ENCODE data around the gene ZNF324. TPM values are rescaled to one million over a fixed set of nuclear protein-coding genes. Genes with fewer than 3 reads are reported as not detected.
A peak's percentile ranks its signal among the peaks of the same experiment; 100 is the strongest.

Gene ZNF324
- total and polyA plus RNA-seq, 10 donors: 1.5 to 19.8 (median 12.7) TPM

- H3K36me3 ChIP-seq: peaks cover 3 to 29% (median 17%) of the 10 kb centered on the region in 6 donors
- H3K9me3 ChIP-seq: no peaks in the 10 kb centered on the region
- TF ChIP-seq POLR2A (IDR thresholded peaks at IDR 0.05): no peak
- no peak for TF ChIP-seq POLR2AphosphoS5 (IDR thresholded peaks at IDR 0.05)
- TF ChIP-seq, protein P1, sequence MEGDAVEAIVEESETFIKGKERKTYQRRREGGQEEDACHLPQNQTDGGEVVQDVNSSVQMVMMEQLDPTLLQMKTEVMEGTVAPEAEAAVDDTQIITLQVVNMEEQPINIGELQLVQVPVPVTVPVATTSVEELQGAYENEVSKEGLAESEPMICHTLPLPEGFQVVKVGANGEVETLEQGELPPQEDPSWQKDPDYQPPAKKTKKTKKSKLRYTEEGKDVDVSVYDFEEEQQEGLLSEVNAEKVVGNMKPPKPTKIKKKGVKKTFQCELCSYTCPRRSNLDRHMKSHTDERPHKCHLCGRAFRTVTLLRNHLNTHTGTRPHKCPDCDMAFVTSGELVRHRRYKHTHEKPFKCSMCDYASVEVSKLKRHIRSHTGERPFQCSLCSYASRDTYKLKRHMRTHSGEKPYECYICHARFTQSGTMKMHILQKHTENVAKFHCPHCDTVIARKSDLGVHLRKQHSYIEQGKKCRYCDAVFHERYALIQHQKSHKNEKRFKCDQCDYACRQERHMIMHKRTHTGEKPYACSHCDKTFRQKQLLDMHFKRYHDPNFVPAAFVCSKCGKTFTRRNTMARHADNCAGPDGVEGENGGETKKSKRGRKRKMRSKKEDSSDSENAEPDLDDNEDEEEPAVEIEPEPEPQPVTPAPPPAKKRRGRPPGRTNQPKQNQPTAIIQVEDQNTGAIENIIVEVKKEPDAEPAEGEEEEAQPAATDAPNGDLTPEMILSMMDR (IDR thresholded peaks at IDR 0.05 in 8 of 11, conservative IDR thresholded peaks at IDR 0.05 in 3 of 11): no peak
- no peak overlapping the region for H3K4me3 ChIP-seq
- H3K4me1 ChIP-seq: peaks cover 25 to 74% (median 61%) of the 10 kb centered on the region in 6 donors
- H3K27ac ChIP-seq: no peak overlapping the region
- no peak for DNase-seq
- no peaks in the 10 kb centered on the region for H3K27me3 ChIP-seq (replicated peaks in 1 of 7)
- WGBS, 5 donors: 89 to 94% (median 92%) methylated on average over 15 to 25 of the region's 25 CpGs
- intact Hi-C loops (cut with DNase I; ENCODE audit: low total_unique reads): no loop called here
Observed at GRCh38 chr19:58516246-58516836, 49.5 kb downstream of the ZNF324 start.

DNA sequence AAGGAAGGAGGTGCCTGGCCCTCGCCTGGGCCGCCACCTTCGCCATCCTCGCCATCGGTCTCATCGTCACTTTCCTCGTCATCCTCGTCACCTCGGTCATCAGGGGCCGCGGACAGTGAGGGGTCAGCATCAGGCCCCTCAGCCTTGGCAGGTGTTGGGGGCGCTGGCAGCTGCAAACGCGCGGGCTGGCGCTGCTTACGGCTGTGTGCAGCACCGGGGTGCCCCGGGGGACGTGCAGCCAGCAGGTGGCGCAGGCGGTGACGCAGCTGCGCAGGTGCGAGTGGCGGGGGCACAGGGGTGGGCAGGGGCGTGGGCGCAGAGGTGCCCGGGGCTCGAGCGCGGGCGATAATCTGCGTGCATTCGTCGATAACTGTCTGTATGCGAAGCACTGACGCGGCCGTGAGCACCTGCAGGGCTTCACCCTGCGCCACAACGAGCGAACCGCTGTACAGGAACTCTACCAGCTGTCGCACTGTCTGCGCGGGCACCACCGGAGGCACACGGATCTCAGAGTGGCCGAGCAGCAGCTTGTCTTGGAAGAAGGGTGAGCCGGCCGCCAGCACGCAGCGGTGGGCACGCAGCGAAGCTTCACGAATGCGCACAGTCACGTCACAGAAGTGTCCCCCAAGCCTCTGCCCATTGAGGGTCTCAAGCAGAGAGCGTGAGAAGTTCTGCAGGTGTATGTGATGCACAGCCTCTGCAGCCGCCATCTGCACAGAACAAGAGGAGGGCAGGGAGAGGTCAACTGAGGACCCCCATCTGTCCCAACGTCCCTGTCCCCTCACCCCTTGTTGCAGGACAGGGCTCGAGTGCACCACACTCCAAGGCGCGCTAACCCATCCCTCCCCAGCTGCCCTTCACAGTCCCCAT, 50.3 kb downstream of the ZNF324 start:
- H3K27me3 ChIP-seq (replicated peaks in 1 of 7): no peaks in the 10 kb centered on the region
- no peak for DNase-seq
- peak overlapping the region in 1 of 8 donors; percentile 85 for H3K4me3 ChIP-seq
- TF ChIP-seq POLR2AphosphoS5 (IDR thresholded peaks at IDR 0.05) (peak in 1 of 3 donors; percentile 36), POLR2A (IDR thresholded peaks at IDR 0.05) (no peak)
- peak overlapping the region in 1 of 8 donors; percentile 98 for H3K27ac ChIP-seq
- WGBS, 5 donors: 92 to 95% (median 95%) methylated on average over 58 to 65 of the region's 65 CpGs
- no peaks in the 10 kb centered on the region for H3K9me3 ChIP-seq
- H3K36me3 ChIP-seq: peaks cover 3 to 29% (median 17%) of the 10 kb centered on the region in 6 donors
- H3K4me1 ChIP-seq: peaks cover 25 to 74% (median 61%) of the 10 kb centered on the region in 6 donors
- intact Hi-C loops (cut with DNase I; ENCODE audit: low total_unique reads): no loop called here

GRCh38 chr19:58518256-58519086, 51.6 kb downstream of the ZNF324 start:
- WGBS, 5 donors: 8 to 12% (median 10%) methylated on average over 21 to 22 of the region's 22 CpGs
- Histone ChIP-seq H3K4me1 (peaks cover 25 to 71% (median 58%) of the 10 kb centered on the region in 6 donors), H3K27ac (peak overlapping the region; percentile 81 to 98 (median 96)), H3K9me3 (no peaks in the 10 kb centered on the region), H3K27me3 (replicated peaks in 1 of 7) (no peaks in the 10 kb centered on the region), H3K36me3 (peaks cover 3 to 29% (median 17%) of the 10 kb centered on the region in 6 donors), H3K4me3 (peak overlapping the region; percentile 71 to 88 (median 84))
- no peak for DNase-seq
- intact Hi-C loops (cut with DNase I; ENCODE audit: low total_unique reads): no loop called here
- TF ChIP-seq, protein P1 (IDR thresholded peaks at IDR 0.05 in 8 of 11, conservative IDR thresholded peaks at IDR 0.05 in 3 of 11): peak in 6 of 11 experiments; percentile 39 to 66 (median 46)
- TF ChIP-seq POLR2A (IDR thresholded peaks at IDR 0.05): no peak

GRCh38 chr19:58519087-58519354, 52.1 kb downstream of the ZNF324 start:
- Histone ChIP-seq H3K27me3 (replicated peaks in 1 of 7) (no peaks in the 10 kb centered on the region), H3K9me3 (no peaks in the 10 kb centered on the region), H3K36me3 (peaks cover 3 to 29% (median 17%) of the 10 kb centered on the region in 6 donors), H3K27ac (peak overlapping the region; percentile 81 to 98 (median 96)), H3K4me1 (peaks cover 20 to 66% (median 52%) of the 10 kb centered on the region in 6 donors), H3K4me3 (peak overlapping the region; percentile 71 to 88 (median 84))
- intact Hi-C loops (cut with DNase I; ENCODE audit: low total_unique reads): no loop called here
- TF ChIP-seq POLR2A (IDR thresholded peaks at IDR 0.05) (no peak), POLR2AphosphoS5 (IDR thresholded peaks at IDR 0.05) (peak in 1 of 3 donors; percentile 13)
- TF ChIP-seq, protein P1 (IDR thresholded peaks at IDR 0.05 in 8 of 11, conservative IDR thresholded peaks at IDR 0.05 in 3 of 11): peak in 4 of 11 experiments; percentile 47 to 68 (median 58)
- WGBS, 5 donors: 0 to 2% (median 1%) methylated on average over 7 to 14 of the region's 14 CpGs
- DNase-seq: no peak
